Activated CD4-positive, alpha-beta memory T cell treated with anti-CD3 and anti-CD28 coated beads, Interleukin-2, amount 10 ng/mL, durations not matched to agents 7 days and 5 days (primary cell): Measurements from ENCODE around the gene POLR3H. TPM values are rescaled to one million over a fixed set of nuclear protein-coding genes. Genes with fewer than 3 reads are reported as not detected.

Experiments used
- CTCF ChIA-PET: fragments of 350-600 bp; sonication (Branson Sonifier 250); formaldehyde crosslinking; loops from one replicate; lab custom pipeline; 2021; ENCODE audit warnings: antibody characterized with exemption, inconsistent platforms; lab: Charles Lee
- POLR2A ChIA-PET: fragments of 350-600 bp; sonication (Branson Sonifier 250); formaldehyde crosslinking; loops from one replicate; lab custom pipeline; 2021; ENCODE audit warnings: antibody characterized with exemption; lab: Charles Lee
- DNase-seq: peaks from one replicate; pipeline ENCODE4 v3.0.0-alpha.2; 2020
- H3K27ac Mint-ChIP-seq: one replicate; pipeline ENCODE4 v1.8.0; 2021; ENCODE audit warnings: mild to moderate bottlenecking, mixed read lengths
- H3K27me3 Mint-ChIP-seq: one replicate; pipeline ENCODE4 v1.8.0; 2021; ENCODE audit warnings: mixed read lengths
- H3K36me3 Mint-ChIP-seq: one replicate; pipeline ENCODE4 v1.8.0; 2021; ENCODE audit warnings: low read depth, mixed read lengths
- H3K4me1 Mint-ChIP-seq: one replicate; pipeline ENCODE4 v1.8.0; 2021; ENCODE audit warnings: mixed read lengths
- H3K4me3 Mint-ChIP-seq: one replicate; pipeline ENCODE4 v1.8.0; 2021; ENCODE audit warnings: mild to moderate bottlenecking, mixed read lengths
- H3K9me3 Mint-ChIP-seq: one replicate; pipeline ENCODE4 v1.8.0; 2021; ENCODE audit warnings: mixed read lengths
- total RNA-seq, 2 experiments: library from RNA; stranded (reverse); gene quantifications; one replicate each; pipeline ENCODE4 v1.2.3, GENCODE V29; 2021

POLR3H gene
- total RNA-seq, 2 experiments from 2014 or later: 19.2 to 20.5 TPM

- Mint-ChIP-seq H3K27me3 (no peaks in the 10 kb centered on the region), H3K27ac (no peak overlapping the region), H3K9me3 (no peaks in the 10 kb centered on the region), H3K4me1 (peaks cover 2% of the 10 kb centered on the region), H3K4me3 (no peak overlapping the region), H3K36me3 (peaks cover 28% of the 10 kb centered on the region)
- DNase-seq: no peak
- ChIA-PET CTCF (interaction anchor here (5.3 kb wide), 1 partner anchor 128 kb away, joined by 78 read pairs; no protein-coding TSS in a partner anchor), POLR2A (no interaction called here)
These were observed 13.2 kb downstream of the POLR3H start for GRCh38 chr22:41530890-41531714.

GRCh38 chr22:41528938-41529561 lies 15.2 kb downstream of the POLR3H start:
- Mint-ChIP-seq H3K9me3 (no peaks in the 10 kb centered on the region), H3K27me3 (no peaks in the 10 kb centered on the region), H3K36me3 (peaks cover 33% of the 10 kb centered on the region), H3K4me1 (peaks cover 13% of the 10 kb centered on the region), H3K27ac (no peak overlapping the region), H3K4me3 (no peak overlapping the region)
- DNase-seq: no peak
- ChIA-PET POLR2A (no interaction called here), CTCF (interaction anchor here (1.2 to 5.3 kb wide), 4 partner anchors 11 to 126 kb away, joined by 3 to 78 read pairs (median 6); no protein-coding TSS in a partner anchor)

GRCh38 chr22:41528132-41528766 lies 16.0 kb downstream of the POLR3H start:
- POLR2A ChIA-PET: interaction anchor here (0.6 to 1.9 kb wide), 3 partner anchors 82 to 308 kb away, joined by 3 to 9 read pairs (median 3); partner anchors contain the start of gene TOB2
- Mint-ChIP-seq H3K4me3 (no peak overlapping the region), H3K9me3 (no peaks in the 10 kb centered on the region), H3K27me3 (no peaks in the 10 kb centered on the region), H3K36me3 (peaks cover 30% of the 10 kb centered on the region), H3K4me1 (peaks cover 13% of the 10 kb centered on the region), H3K27ac (no peak overlapping the region)
- no peak for DNase-seq
- CTCF ChIA-PET: interaction anchor here (1.2 to 5.3 kb wide), 5 partner anchors 10 to 125 kb away, joined by 3 to 78 read pairs (median 8); no protein-coding TSS in a partner anchor

GRCh38 chr22:41526830-41527799 lies 17.2 kb downstream of the POLR3H start:
- H3K27me3 Mint-ChIP-seq: no peaks in the 10 kb centered on the region
- no peaks in the 10 kb centered on the region for H3K9me3 Mint-ChIP-seq
- peak overlapping the region; percentile 49 for H3K27ac Mint-ChIP-seq
- peaks cover 27% of the 10 kb centered on the region for H3K36me3 Mint-ChIP-seq
- peak; percentile 69 for DNase-seq
- CTCF ChIA-PET: interaction anchor here (0.6 to 5.3 kb wide), 25 partner anchors 9 to 245 kb away, joined by 3 to 78 read pairs (median 3); partner anchors contain the start of genes ACO2, PHF5A, PMM1 and POLR3H
- POLR2A ChIA-PET: interaction anchor here (0.8 to 1.9 kb wide), 7 partner anchors 9 to 124 kb away, joined by 3 to 9 read pairs (median 4); partner anchors contain the start of gene TOB2
- peaks cover 13% of the 10 kb centered on the region for H3K4me1 Mint-ChIP-seq
- H3K4me3 Mint-ChIP-seq: no peak overlapping the region

GRCh38 chr22:41526226-41526829 lies 17.9 kb downstream of the POLR3H start:
- Mint-ChIP-seq H3K9me3 (no peaks in the 10 kb centered on the region), H3K27me3 (no peaks in the 10 kb centered on the region), H3K4me3 (no peak overlapping the region), H3K36me3 (peaks cover 27% of the 10 kb centered on the region), H3K4me1 (peaks cover 13% of the 10 kb centered on the region), H3K27ac (peak overlapping the region; percentile 49)
- no peak for DNase-seq
- POLR2A ChIA-PET: interaction anchor here (0.8 to 1.9 kb wide), 5 partner anchors 8 to 123 kb away, joined by 3 to 9 read pairs (median 5); partner anchors contain the start of gene TOB2
- CTCF ChIA-PET: interaction anchor here (0.7 to 5.3 kb wide), 17 partner anchors 8 to 244 kb away, joined by 3 to 78 read pairs (median 3); partner anchors contain the start of genes ACO2, PHF5A, TEF and TOB2

- H3K27ac Mint-ChIP-seq: peak overlapping the region; percentile 71
- no peak for DNase-seq
- ChIA-PET POLR2A (interaction anchor here (0.6 to 2.1 kb wide), 5 partner anchors 18 to 150 kb away, joined by 3 to 6 read pairs (median 4); partner anchors contain the start of genes ACO2, PHF5A and POLR3H), CTCF (interaction anchor here (0.5 to 5.3 kb wide), 5 partner anchors 7 to 151 kb away, joined by 3 to 78 read pairs (median 4); no protein-coding TSS in a partner anchor)
- H3K9me3 Mint-ChIP-seq: no peaks in the 10 kb centered on the region
- H3K4me1 Mint-ChIP-seq: peaks cover 13% of the 10 kb centered on the region
- no peak overlapping the region for H3K4me3 Mint-ChIP-seq
- peaks cover 24% of the 10 kb centered on the region for H3K36me3 Mint-ChIP-seq
- no peaks in the 10 kb centered on the region for H3K27me3 Mint-ChIP-seq
These were observed 18.6 kb downstream of the POLR3H start for GRCh38 chr22:41525450-41526225.

- POLR2A ChIA-PET: interaction anchor here (0.6 to 2.1 kb wide), 6 partner anchors 19 to 151 kb away, joined by 3 to 6 read pairs (median 4); partner anchors contain the start of genes ACO2, PHF5A and POLR3H
- peak; percentile 71 for DNase-seq
- H3K27me3 Mint-ChIP-seq: no peaks in the 10 kb centered on the region
These were observed 19.3 kb downstream of the POLR3H start for GRCh38 chr22:41524809-41525449.

GRCh38 chr22:41524251-41524661 lies 20.0 kb downstream of the POLR3H start:
- Mint-ChIP-seq H3K9me3 (no peaks in the 10 kb centered on the region), H3K27ac (peak overlapping the region; percentile 71), H3K4me3 (no peak overlapping the region), H3K27me3 (no peaks in the 10 kb centered on the region), H3K36me3 (peaks cover 15% of the 10 kb centered on the region), H3K4me1 (peaks cover 13% of the 10 kb centered on the region)
- POLR2A ChIA-PET: interaction anchor here (0.8 to 2.1 kb wide), 5 partner anchors 20 to 120 kb away, joined by 3 to 6 read pairs (median 3); partner anchors contain the start of genes ACO2, PHF5A and POLR3H
- DNase-seq: no peak
- CTCF ChIA-PET: interaction anchor here (1.1 to 2.1 kb wide), 3 partner anchors 9 to 143 kb away, joined by 3 to 21 read pairs (median 4); no protein-coding TSS in a partner anchor

More at GRCh38 chr22:41524809-41525449, 19.3 kb downstream of the POLR3H start:
- Mint-ChIP-seq H3K36me3 (peaks cover 20% of the 10 kb centered on the region), H3K4me1 (peaks cover 13% of the 10 kb centered on the region), H3K27ac (peak overlapping the region; percentile 71), H3K4me3 (no peak overlapping the region), H3K9me3 (no peaks in the 10 kb centered on the region)
- CTCF ChIA-PET: interaction anchor here (0.8 to 2.1 kb wide), 4 partner anchors 8 to 142 kb away, joined by 3 to 21 read pairs (median 4); no protein-coding TSS in a partner anchor

GRCh38 chr22:41523464-41524221 lies 20.6 kb downstream of the POLR3H start:
- H3K9me3 Mint-ChIP-seq: no peaks in the 10 kb centered on the region
- ChIA-PET CTCF (interaction anchor here (1.1 to 2.1 kb wide), 4 partner anchors 9 to 143 kb away, joined by 3 to 21 read pairs (median 4); no protein-coding TSS in a partner anchor), POLR2A (interaction anchor here (1.4 to 2.1 kb wide), 3 partner anchors 56 to 120 kb away, joined by 3 to 6 read pairs (median 5); partner anchors contain the start of genes ACO2 and PHF5A)
- no peaks in the 10 kb centered on the region for H3K27me3 Mint-ChIP-seq
- no peak for DNase-seq
- H3K27ac Mint-ChIP-seq: peak overlapping the region; percentile 71
- H3K36me3 Mint-ChIP-seq: peaks cover 10% of the 10 kb centered on the region
- H3K4me1 Mint-ChIP-seq: peaks cover 13% of the 10 kb centered on the region
- no peak overlapping the region for H3K4me3 Mint-ChIP-seq
